Measurements from ENCODE around the gene DICER1.

Gene DICER1

GRCh38 chr14:95049952-95050351, 107.4 kb downstream of the DICER1 start:
- in situ Hi-C loops (cut with MboI; ENCODE audit: low pct_unique_long_range_greater_than_20kb, low sequenced_read_pairs, unreplicated experiment) = no loop called here
- TF ChIP-seq CTCF (IDR thresholded peaks at IDR 0.05; ENCODE audit: extremely low read depth, insufficient read depth, missing control alignments) = no peak

GRCh38 chr14:95048771-95049312, 108.5 kb downstream of the DICER1 start:
- in situ Hi-C loops (cut with MboI; ENCODE audit: low pct_unique_long_range_greater_than_20kb, low sequenced_read_pairs, unreplicated experiment) = no loop called here
- no peak for TF ChIP-seq CTCF (IDR thresholded peaks at IDR 0.05; ENCODE audit: extremely low read depth, insufficient read depth, missing control alignments)
- no peak for DNase-seq (ENCODE audit: low spot score)

More at GRCh38 chr14:95049952-95050351, 107.4 kb downstream of the DICER1 start:
- DNase-seq (ENCODE audit: low spot score) = no peak

- TF ChIP-seq CTCF (IDR thresholded peaks at IDR 0.05; ENCODE audit: extremely low read depth, insufficient read depth, missing control alignments) = no peak
- in situ Hi-C loops (cut with MboI; ENCODE audit: low pct_unique_long_range_greater_than_20kb, low sequenced_read_pairs, unreplicated experiment) = no loop called here
- DNase-seq (ENCODE audit: low spot score) = no peak
These were observed 109.6 kb downstream of the DICER1 start for GRCh38 chr14:95047754-95048153.

- TF ChIP-seq CTCF (IDR thresholded peaks at IDR 0.05; ENCODE audit: extremely low read depth, insufficient read depth, missing control alignments) = no peak
- DNase-seq (ENCODE audit: low spot score) = no peak
- in situ Hi-C loops (cut with MboI; ENCODE audit: low pct_unique_long_range_greater_than_20kb, low sequenced_read_pairs, unreplicated experiment) = no loop called here
These were observed 110.3 kb downstream of the DICER1 start for GRCh38 chr14:95046711-95047681.

GRCh38 chr14:95045836-95046430, 111.4 kb downstream of the DICER1 start:
- no peak for DNase-seq (ENCODE audit: low spot score)
- in situ Hi-C loops (cut with MboI; ENCODE audit: low pct_unique_long_range_greater_than_20kb, low sequenced_read_pairs, unreplicated experiment) = no loop called here

More at GRCh38 chr14:95045836-95046430, 111.4 kb downstream of the DICER1 start:
- TF ChIP-seq CTCF (IDR thresholded peaks at IDR 0.05; ENCODE audit: extremely low read depth, insufficient read depth, missing control alignments) = no peak
